HG02763 (cell line): ENCODE results near the gene MRTFA.
A peak's percentile ranks its signal among the peaks of the same experiment; 100 is the strongest.

Experiments used
- ATAC-seq: cut with Tn5 transposase; IDR thresholded peaks from one replicate; pipeline ENCODE4 v1.9.1; 2021; ENCODE audit warnings: mild to moderate bottlenecking, moderate library complexity; ENCODE audit not compliant: unreplicated experiment

MRTFA gene

DNA sequence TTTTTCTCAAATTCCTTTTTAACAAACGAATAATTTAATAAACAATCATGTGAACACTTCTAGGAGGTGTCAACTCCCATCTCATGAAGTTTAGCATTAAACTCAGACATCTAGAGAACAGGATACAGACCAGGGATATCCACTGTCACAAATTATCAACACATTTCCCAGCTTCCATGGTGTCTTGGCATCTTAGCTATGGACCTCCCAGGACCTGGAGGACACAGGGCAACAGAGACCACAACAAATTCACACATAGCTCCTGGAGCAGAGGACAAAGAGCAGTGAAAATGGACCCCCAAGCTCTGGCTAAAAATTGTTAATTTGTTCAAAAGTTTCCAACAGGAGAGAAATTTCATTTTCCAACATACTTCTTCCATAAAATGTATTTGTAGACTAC lies 163.9 kb downstream of the MRTFA start:
- no peak for ATAC-seq

DNA sequence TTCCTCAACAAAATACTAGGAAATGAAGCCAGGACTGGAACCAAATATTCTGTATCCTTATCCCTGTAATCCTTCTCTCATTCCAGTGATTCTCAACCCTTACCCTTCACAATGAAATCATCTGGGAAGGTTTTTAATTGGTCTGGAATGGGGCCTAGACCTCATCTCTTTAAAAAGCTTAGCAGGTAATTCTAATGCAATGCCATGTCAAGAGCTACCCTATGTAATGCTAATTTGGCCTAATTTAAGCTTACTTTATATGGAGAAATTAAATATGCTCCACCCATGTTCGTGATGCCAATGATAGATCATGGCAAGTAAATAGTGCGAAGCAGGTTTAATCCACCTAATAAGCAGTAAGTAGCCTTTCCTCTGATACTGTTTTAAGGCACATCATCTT lies 164.5 kb downstream of the MRTFA start:
- no peak for ATAC-seq

DNA sequence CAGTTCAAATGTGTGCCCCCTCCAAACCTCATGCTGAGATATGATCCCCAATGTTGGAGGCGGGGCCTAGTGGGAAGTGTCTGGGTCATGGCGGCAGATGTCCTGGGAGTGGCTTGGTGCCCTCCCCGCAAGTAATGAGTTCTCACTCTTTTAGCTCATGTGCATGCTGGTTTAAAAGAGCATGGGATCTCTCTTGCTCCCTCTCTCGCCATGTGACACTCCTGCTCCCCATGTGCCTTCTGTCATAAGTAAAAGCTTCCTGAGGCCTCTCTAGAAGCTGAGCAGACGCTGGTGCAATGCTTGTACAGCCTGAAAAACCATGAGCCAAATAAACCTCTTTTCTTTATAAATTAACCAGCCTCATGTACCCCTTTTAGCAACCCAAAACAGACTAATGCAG lies 167.3 kb downstream of the MRTFA start:
- no peak for ATAC-seq

DNA sequence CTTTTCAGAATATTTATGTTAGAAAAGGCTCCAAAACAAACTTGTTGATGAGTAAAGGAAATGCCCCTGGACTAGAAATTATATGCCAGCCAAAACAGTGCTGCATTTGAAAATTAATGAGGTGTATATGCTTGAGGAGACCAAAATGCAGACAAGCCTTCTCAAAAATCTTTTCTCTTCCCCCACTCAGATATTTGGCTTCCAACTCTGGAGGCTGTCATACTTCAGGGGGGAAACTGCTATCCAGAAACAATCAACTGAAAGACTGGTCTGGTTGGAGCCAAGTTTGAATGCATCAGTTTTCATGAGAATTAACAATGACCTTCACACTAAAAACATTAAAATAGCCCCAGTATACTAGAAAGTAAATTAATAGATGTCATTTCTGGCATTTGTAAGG lies 167.9 kb downstream of the MRTFA start:
- no peak for ATAC-seq

DNA sequence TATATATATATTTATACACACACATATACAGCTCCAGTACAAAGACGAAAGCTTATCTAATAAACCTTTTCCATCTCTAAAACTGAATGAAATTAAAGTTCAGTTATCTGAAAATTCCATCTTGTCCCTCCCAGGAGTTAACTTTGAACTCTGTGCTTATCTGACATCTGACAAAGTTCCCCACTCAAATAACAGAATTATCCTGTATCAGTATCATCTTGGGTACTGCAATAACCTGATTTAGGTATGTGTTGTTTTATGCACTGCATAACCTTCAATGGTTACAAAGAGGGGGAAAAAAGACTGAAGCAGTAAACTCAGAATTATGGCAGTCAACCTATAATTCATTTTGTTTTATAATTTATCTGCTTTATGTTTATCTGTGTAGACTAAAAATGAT lies 169.5 kb downstream of the MRTFA start:
- ATAC-seq: no peak

DNA sequence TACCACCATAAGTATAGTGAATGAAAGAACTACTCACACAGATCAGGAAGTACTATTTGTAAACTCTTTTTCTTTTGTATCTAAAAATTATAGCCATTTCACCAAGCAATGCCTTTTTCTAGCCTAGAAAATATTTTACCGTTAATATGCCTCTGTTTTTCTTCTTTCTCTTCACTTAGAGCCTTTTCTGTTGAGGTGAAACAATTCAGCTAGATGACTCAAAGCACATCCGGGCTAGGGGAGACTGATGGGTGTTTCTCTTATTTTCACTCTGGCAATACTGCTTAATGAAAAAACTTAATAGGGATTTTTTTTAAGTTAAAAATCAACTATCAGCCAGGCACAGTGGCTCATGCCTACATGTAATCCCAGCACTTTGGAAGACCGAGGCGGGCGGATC lies 172.8 kb downstream of the MRTFA start:
- no peak for ATAC-seq

DNA sequence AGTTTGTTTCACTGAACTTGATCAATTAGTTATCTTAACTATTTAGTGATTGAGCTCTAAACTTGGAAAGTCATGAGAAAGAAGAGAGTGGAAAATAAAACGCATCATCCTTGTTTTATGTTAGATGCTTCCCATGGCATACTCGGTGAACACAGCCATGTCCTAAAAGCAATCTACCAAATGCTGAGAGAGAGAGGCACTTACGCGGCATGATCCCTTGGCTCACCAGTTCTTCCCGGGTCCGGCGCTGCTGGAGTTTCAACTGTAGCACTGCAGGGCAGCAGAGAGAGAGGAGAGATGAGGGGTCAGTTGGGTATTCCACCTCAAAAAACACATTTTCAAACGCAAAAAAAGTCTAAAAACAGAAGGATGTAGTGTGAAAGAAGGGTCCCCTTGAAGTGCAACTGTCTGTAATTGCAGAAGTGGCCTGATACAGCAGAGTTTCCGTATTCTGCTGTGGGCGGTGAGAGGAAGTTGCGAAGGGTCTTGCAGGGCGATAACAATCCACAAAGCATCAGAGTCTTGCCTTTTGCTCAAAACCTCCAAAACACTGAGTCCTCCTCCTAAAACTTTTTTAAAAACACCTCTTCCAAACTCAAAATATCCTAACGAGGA lies 173.4 kb downstream of the MRTFA start:
- ATAC-seq: no peak

DNA sequence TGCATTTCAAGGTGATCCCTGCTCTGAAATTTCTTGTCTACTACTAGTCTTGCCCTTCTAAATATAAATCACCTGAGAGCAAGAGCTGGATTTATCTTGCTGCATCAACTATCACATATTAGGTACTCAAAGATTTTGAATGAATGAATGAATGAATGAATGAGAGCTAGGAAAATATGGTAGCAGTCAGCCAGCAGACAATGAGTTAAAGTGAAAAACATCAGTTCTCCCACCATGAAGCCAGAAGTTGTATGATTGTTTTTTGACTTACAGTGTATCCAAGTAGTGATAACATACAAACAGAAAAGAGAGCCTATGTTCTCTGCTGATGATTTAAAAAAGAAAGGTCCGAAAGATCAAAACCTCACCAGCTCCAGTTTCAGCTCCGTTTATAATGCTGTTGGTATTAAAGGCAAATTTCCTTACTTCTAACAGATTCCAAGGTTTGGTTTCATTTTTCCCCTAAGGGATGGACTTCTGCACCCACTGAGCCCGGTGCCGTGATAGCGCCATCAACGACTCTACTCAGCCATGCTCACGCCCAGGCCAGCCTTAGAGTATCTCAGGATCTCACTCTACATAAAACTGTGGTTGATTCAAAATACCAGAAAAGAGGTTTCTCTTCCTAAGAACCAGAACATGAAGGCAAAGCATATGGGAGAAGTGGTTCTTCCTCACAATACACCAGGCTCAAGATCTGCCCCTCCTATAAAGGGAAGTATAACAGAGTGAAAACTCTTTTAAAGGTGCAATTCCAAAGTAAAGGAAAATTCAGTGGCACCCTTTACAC lies 174.1 kb downstream of the MRTFA start:
- no peak for ATAC-seq

DNA sequence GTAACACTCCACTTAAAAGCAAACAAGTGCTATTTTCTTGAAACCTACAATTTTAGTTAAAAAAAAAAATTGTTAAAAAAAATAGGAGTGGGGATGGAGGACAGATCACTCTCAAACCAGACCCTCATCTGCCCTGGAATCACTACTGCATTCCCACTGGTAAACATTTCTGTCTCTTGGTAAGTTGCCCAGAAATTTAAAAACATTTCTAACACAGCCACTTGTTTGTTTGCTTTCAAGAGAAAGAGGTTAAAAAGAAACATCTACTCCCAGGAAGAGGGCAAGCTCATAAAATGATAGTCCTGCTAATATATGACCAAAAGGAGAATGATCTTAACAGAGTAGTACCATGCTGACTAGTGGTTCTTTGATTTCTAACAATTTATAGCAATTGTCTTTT lies 182.8 kb downstream of the MRTFA start:
- ATAC-seq: no peak

DNA sequence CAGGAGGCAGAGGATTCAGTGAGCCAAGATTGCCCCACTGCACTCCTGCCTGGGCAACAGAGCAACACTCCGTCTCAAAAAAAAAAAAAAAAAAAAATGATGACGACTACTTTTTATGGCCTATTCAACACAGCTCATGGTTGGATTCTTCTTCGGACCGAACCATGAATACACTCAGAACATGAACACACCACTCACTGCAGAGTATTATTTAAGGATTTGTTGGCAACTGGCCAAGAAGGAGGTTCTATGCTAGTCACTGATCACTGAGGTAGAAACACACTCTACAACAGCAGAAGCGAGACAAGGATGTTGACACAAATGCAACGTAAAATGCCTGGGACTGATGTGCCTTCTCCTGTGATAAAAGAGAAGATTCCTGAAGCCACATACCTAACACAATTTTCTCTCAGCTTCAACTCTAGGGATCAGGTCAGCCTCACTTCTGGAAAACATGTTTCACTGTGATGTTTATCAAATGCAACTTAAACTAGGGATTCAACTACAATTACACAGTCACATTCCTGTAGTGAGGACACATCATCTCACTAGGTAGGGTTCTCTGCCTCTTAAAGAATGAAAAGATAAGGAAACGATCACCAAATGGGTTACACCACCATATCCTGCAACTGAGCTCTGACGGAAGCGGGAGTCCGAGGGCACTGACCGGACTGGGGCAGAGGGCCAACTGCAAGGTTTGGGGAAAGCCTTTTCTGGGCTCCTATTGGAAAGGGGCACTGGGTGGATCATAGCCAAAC lies 183.6 kb downstream of the MRTFA start:
- no peak for ATAC-seq

DNA sequence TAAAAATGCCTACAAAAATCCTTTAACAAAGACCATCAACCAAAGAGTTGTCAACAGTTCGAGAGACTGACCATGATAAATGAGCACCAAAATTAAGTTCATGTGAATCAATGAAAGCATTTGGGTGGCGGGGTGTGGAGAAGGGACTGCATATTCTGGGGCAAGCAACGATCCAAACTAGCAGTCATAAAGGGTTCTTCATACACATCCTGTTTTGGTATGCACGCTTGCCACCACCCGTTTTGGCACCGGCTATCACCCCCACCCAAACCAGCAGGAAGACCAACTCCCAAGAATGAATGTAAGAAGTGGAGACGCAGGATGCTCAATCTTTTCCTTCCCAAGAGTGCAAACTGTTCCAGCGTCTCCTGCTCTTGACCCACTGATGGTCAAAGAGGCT lies 185.3 kb downstream of the MRTFA start:
- no peak for ATAC-seq

DNA sequence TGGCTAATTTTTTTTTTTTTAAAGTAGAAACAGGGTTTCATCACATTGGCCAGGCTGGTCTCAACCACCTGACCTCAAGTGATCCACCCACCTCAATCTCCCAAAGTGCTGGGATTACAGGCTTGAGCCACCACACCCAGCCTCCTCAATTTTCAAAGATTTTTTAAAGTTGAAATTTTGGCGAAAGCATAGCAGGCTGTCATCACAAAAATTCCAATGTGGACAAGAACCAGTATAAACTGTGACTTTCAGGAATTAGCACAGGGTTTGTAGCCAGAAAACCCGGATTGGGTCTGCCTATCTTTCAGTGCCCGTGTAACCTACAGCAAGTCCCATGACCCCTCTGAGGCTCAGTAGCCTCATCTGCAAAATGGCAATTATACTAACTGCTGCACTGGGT lies 185.9 kb downstream of the MRTFA start:
- ATAC-seq: no peak

DNA sequence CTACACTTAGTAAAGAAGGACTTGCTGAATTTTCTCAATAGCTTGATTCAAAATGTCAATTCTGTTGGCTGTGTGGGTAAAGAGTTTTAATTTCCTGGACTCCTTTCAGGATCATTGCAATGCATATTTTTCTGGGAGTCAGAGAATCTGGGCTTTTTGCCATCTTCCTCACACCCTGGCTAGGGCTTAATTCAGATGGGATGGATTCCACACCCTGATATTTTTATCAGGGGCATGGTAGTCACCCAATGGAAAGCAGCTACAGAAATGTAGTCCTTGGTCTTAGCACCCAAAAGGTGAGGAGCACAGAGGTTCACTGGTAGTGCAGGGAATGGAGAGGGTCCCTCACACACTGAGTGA lies 186.9 kb downstream of the MRTFA start:
- ATAC-seq: no peak

DNA sequence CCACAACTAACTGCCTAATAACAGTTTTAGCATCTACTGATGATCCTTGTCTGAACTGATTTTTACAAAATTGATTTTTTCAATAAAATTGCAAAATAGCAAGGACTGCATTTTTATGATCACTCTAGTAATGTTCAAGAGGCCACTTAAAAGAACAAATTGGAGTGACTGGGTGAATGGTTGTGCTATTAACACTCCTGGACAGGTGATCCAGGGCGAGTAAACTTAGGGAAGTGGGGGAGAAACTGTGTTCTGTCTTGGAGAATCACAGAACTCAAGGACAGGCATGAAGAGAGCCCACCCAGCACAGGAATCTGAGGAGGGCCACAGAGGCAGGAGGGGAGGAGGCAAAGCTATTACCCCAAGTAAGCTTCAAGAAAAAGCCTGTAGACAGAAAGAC lies 190.3 kb downstream of the MRTFA start:
- ATAC-seq: no peak

DNA sequence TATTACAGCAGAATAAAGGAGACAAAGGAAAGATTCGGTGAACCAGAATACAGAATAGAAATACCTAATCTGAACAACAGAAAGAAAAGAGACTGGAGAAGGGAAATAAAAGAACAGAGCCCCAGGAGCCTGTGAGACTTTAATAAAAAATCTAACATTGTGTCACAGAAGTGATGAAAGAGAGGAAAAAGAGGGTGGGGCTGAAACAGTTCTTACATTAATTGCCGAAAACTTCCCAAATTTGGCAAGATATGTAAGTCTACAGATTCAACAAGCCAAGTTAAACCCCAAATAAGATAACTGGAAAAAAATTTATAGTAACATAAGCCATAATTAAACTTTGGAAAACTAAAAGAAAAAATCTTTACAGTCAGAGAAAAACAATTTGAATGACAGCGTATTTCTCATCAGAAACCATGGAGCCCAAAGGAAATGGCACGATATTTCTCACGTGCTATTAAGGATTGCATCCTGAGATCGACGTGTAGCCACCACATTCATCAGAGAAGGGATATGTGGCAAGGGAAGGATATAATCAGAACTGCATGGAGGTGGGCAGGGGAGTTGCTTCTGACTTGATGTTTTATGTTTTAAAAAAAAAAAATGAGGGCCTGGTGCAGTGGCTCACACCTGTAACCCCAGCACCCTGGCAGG lies 192.2 kb downstream of the MRTFA start:
- ATAC-seq: no peak

DNA sequence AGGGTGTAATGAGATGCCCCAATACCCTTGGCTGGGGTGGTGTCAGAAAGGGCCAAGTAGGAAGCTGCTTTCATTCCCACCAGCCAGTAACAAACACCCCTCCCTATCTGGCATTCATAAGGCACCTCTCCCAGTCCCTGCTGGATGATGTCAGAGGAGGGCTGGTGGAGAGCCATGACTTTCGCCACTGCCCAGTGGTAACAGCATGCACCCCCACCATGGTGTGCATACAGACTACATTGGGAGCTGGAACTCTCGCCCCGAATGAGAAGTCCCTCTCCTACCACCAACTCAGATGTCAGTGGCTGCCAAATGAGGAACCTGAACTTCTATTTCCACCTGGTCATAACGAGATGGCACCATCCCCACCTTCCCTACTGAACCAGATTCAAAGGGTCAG lies 192.8 kb downstream of the MRTFA start:
- ATAC-seq: no peak

DNA sequence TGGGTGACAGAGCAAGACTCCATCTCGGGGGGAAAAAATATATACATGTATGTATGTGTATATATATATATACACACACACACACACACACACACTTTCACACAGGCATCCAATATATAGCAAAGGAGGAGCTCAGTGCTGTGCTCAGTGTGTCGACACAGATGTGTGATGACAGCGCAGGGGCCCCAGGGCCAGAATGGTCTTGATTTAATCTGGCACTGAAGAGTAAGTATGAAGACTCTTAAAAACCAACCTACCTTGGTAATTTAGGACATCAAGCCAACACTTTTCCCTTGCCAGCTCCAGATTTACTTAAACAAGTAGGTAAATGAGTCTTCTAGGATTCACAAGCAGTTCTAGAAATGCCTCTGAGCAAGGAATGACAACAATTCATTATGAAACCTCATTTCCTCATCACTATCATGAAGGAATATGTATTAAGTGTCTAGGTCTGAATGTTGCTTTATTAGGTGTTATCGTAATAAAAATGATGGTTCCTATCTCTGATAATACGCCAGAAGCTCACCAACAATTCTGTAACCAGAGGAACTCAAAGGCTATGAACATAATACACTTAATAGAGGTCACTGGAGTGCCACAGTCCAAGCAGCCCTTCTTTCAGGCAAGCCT lies 194.6 kb downstream of the MRTFA start:
- no peak for ATAC-seq

DNA sequence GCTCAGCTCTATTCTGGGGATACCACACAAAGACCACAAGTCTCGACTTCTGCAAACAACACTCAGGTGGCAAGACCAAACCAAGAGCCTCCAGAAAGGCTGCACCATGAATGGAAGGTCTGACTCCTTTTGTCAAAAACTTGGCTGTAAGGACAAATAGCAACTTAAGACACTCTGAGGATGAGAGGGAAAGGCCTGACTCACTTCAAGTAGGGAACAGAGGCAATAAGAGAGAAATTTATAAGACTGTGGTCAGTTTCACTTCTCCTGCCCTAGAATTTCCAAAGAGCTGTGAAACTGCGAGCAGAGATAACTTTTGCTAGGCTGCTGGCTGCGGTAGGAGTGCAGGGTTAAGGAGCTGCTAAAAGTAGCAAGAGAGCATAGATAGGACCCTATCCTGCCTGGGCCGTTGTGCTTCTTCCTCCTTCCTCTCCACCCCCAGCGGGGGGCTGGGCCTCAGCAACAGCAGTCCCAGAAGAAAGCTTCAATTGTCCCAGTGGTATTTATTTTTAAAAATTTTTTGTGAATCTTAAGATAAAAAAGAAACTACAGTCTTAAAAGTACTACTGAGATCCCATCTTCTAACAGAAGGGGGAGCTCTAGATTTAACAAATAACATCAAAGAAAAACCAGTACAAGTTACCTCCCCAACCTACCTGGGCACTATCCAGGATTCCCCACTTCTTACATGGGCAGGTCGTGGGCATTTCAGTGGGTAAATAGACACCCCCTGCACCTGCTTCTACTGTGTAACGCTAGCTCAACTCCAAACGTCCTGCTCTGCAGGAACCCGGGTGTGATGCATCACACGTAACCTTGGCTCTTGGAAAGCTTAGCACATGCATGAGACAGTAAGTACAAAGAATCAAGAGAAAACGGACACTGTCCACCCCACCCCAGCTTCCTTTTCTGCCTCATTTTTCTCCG lies 199.8 kb downstream of the MRTFA start:
- peak; percentile 61 for ATAC-seq

DNA sequence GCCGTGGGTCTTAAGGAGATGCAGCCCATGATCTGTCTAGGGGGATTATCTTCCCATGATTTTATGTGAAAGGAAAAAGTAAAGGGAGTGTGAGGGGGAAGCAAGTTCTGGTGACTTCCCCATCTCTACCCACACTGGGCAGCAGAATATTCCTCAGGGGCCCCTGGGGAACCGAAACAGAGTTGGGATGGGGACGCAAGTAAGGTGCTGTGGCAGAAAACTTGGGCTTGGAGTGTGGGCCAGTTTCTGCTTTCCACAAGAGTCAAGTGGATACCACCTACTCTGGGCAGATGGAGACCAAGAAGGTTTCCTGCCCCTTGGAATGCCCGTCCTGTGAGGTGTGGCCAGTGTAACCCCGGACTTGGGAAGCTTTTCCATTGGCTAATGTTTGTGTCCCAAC lies 201.8 kb downstream of the MRTFA start:
- ATAC-seq: no peak

DNA sequence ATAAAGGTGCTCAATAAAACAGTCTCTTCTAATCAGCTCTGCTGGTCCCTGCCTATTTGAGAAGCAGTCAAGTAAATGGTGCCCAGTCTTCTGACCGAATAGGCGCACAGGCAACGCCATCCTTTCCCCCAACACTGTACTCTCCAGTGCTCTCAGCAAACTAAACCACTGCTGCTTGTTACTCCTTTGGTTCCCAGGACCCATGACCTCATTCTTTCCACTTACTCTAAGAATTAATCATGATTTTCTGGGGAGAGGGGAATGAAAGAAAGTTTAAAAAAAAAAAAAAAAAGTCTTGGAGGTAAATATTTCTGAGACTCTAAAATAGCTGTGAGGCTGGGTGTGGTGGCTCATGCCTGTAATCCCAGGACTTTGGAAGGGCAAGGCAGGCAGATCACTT lies 202.4 kb downstream of the MRTFA start:
- ATAC-seq: no peak
